CD4-positive, alpha-beta T cell treated with Interleukin-12 subunit alpha and Interleukin-12 subunit beta, for 1 hour (primary cell): ENCODE data around the gene TAS1R3.

Experiments used
- DNase-seq: peaks from one replicate; pipeline ENCODE4 v3.0.0-alpha.2; 2020

Gene TAS1R3

GRCh38 chr1:1295154-1295923 lies 35.7 kb upstream of the TAS1R3 start:
- no peak for DNase-seq

GRCh38 chr1:1296070-1297061 lies 34.7 kb upstream of the TAS1R3 start:
- DNase-seq = no peak

- no peak for DNase-seq
Measured at GRCh38 chr1:1297802-1298424, 33.2 kb upstream of the TAS1R3 start.

- DNase-seq = no peak
Measured at GRCh38 chr1:1298861-1299685, 32.0 kb upstream of the TAS1R3 start.

GRCh38 chr1:1299686-1300351 lies 31.3 kb upstream of the TAS1R3 start:
- DNase-seq = peak; percentile 33

GRCh38 chr1:1300352-1300739 lies 30.7 kb upstream of the TAS1R3 start:
- no peak for DNase-seq

- no peak for DNase-seq
Measured at GRCh38 chr1:1302006-1302430, 29.1 kb upstream of the TAS1R3 start.

- DNase-seq = no peak
Measured at GRCh38 chr1:1302951-1303509, 28.1 kb upstream of the TAS1R3 start.

GRCh38 chr1:1303736-1304135 lies 27.3 kb upstream of the TAS1R3 start:
- DNase-seq = no peak

GRCh38 chr1:1304331-1305299 lies 26.5 kb upstream of the TAS1R3 start:
- no peak for DNase-seq

- peak; percentile 70 for DNase-seq
Measured at GRCh38 chr1:1305300-1306069, 25.6 kb upstream of the TAS1R3 start.

- DNase-seq = no peak
Measured at GRCh38 chr1:1306070-1306660, 24.9 kb upstream of the TAS1R3 start.

GRCh38 chr1:1306661-1307260 lies 24.3 kb upstream of the TAS1R3 start:
- DNase-seq = no peak

GRCh38 chr1:1307261-1307922 lies 23.7 kb upstream of the TAS1R3 start:
- no peak for DNase-seq

- peak; percentile 91 for DNase-seq
Measured at GRCh38 chr1:1307923-1308755, 22.9 kb upstream of the TAS1R3 start, which contains the start of the genes ACAP3 and PUSL1. TSS of gene ACAP3 (minus strand) at chr1:1307930. CDS start at chr1:1307815, 115 bp downstream. TSS of gene PUSL1 (plus strand) at chr1:1308597. CDS start at chr1:1308644, 47 bp downstream.

GRCh38 chr1:1308756-1309250 lies 22.3 kb upstream of the TAS1R3 start:
- no peak for DNase-seq
